K562 (cell line): Measurements from ENCODE around the gene SULT1C4. TPM values are rescaled to one million over a fixed set of nuclear protein-coding genes. Genes with fewer than 3 reads are reported as not detected.

ENCODE experiments used
- ATAC-seq: fragments of 200-7000 bp; cut with Tn5 transposase; 3 replicates; pipeline ENCODE4 v1.9.1; 2020; ENCODE audit warnings: moderate library complexity
- BruUV-seq: library from RNA; stranded (reverse); fragments of 400-500 nt; replicated peaks from 2 replicates; lab custom pipeline; 2021; lab: Mats Ljungman, UMichigan
- CTCF ChIA-PET: fragments of 300-600 bp; formaldehyde crosslinking; extraction: SDS; loops from one replicate; lab custom pipeline; 2021; ENCODE audit warnings: low intra/inter-chr PET ratio; lab: Yijun Ruan, JAX
- POLR2A ChIA-PET: fragments of 300-600, 350-650 bp; sonication (Branson Sonifier 250); formaldehyde crosslinking; extraction: SDS; loops from one replicate; lab custom pipeline; 2021; ENCODE audit warnings: antibody characterized with exemption, inconsistent platforms; lab: Yijun Ruan, JAX
- DNase-seq, 4 experiments: peaks; one replicate each; pipeline versions ENCODE4 v3.0.0 to v3.0.0-alpha.2; 2011 to 2018; ENCODE audit warnings: low spot score in 3 of 4, mixed read lengths in 3 of 4; ENCODE audit errors: extremely low read depth in 1 of 4
- FAIRE-seq: peaks from 2 replicates; lab custom pipeline; 2011; peaks lifted over from hg19 to GRCh38; lab: Jason Lieb, UNC
- H2AFZ ChIP-seq: 2 replicates; pipeline ENCODE4 v1.6.0; 2011; ENCODE audit warnings: low read depth, low read length, control low read depth, inconsistent platforms
- H3K27ac ChIP-seq: fragments of 200-600 bp; 3 replicates; pipeline ENCODE4 v1.8.0; 2011; ENCODE audit warnings: low read depth, mild to moderate bottlenecking, control low read depth, inconsistent platforms, low read length, moderate library complexity, mixed read lengths; ENCODE audit errors: extremely low read depth
- H3K27me3 ChIP-seq, 2 experiments: fragments of 300-600 bp in 1 of 2; 2 replicates in 1 of 2; 3 replicates in 1 of 2; pipeline versions ENCODE4 v1.6.0 to v1.8.0; 2011; ENCODE audit warnings: inconsistent platforms in 2 of 2, low read length in 2 of 2, mild to moderate bottlenecking in 1 of 2, mixed read lengths in 1 of 2, moderate library complexity in 1 of 2; ENCODE audit not compliant: control insufficient read depth in 2 of 2, insufficient read depth in 2 of 2
- H3K36me3 ChIP-seq: fragments of 300-600 bp; 3 replicates; pipeline ENCODE4 v1.8.0; 2011; ENCODE audit warnings: mild to moderate bottlenecking, low read length, inconsistent platforms; ENCODE audit not compliant: control insufficient read depth, insufficient read depth
- H3K4me1 ChIP-seq, 2 experiments: fragments of 200-600 bp in 1 of 2; replicated peaks in 1 of 2; 2 replicates in 1 of 2; 3 replicates in 1 of 2; pipeline versions ENCODE4 v1.5.1 to v1.8.0; 2011; ENCODE audit warnings: inconsistent platforms in 2 of 2, low read length in 2 of 2, mild to moderate bottlenecking in 1 of 2, mixed read lengths in 1 of 2, moderate library complexity in 1 of 2; ENCODE audit not compliant: control insufficient read depth in 2 of 2, insufficient read depth in 2 of 2
- H3K4me2 ChIP-seq: 2 replicates; pipeline ENCODE4 v1.6.1; 2011; ENCODE audit warnings: low read length, control low read depth, inconsistent platforms, mixed read lengths; ENCODE audit not compliant: insufficient read depth
- H3K4me3 ChIP-seq: fragments of 200-600 bp; sonication (generic), shearing (Covaris generic); 2 replicates; pipeline ENCODE4 v1.5.1; 2016; ENCODE audit warnings: control low read depth, inconsistent platforms
- H3K79me2 ChIP-seq: fragments of 200-600 bp; 3 replicates; pipeline ENCODE4 v1.8.0; 2011; ENCODE audit warnings: low read length, inconsistent platforms; ENCODE audit not compliant: control insufficient read depth, insufficient read depth
- H3K9ac ChIP-seq, 2 experiments: 2 replicates each; pipeline versions ENCODE4 v1.6.0 to v1.6.1; 2011; ENCODE audit warnings: low read depth in 2 of 2, low read length in 2 of 2, control low read depth in 1 of 2, inconsistent platforms in 1 of 2, mild to moderate bottlenecking in 1 of 2, mixed read lengths in 1 of 2; ENCODE audit not compliant: insufficient read depth in 1 of 2
- H3K9me1 ChIP-seq: one replicate; pipeline ENCODE4 v1.6.0; 2011; ENCODE audit warnings: inconsistent platforms, mild to moderate bottlenecking, low read length, moderate library complexity; ENCODE audit not compliant: control insufficient read depth, insufficient read depth
- H3K9me3 ChIP-seq: replicated peaks from 2 replicates; pipeline ENCODE4 v1.5.1; 2011; ENCODE audit warnings: low read depth, low read length, inconsistent platforms; ENCODE audit not compliant: control insufficient read depth, insufficient read depth
- H4K20me1 ChIP-seq: replicated peaks from 2 replicates; pipeline ENCODE4 v1.6.1; 2011; ENCODE audit warnings: low read length, inconsistent platforms, mixed read lengths; ENCODE audit not compliant: control insufficient read depth, insufficient read depth
- CTCF ChIP-seq, 3 experiments: IDR thresholded peaks in 2 of 3; conservative IDR thresholded peaks in 1 of 3; 2 replicates each; pipeline ENCODE4 v1.5.1; 2011 to 2012; ENCODE audit warnings: low read length in 3 of 3, mild to moderate bottlenecking in 3 of 3, control low read depth in 2 of 3, improper control_type of control experiment in 1 of 3, inconsistent platforms in 1 of 3, low read depth in 1 of 3, mixed read lengths in 1 of 3, moderate library complexity in 1 of 3; ENCODE audit not compliant: insufficient read depth in 2 of 3
- YY1 ChIP-seq, 3 experiments: IDR thresholded peaks; 2 replicates each; pipeline ENCODE4 v1.6.1; 2011; ENCODE audit warnings: low read length in 2 of 3, mild to moderate bottlenecking in 2 of 3, moderate library complexity in 2 of 3, borderline replicate concordance in 1 of 3, control low read depth in 1 of 3, low read depth in 1 of 3; ENCODE audit not compliant: insufficient read depth in 3 of 3, insufficient replicate concordance in 2 of 3, control insufficient read depth in 1 of 3, insufficient read length in 1 of 3; ENCODE audit errors: extremely low read depth in 1 of 3
- ZC3H11A ChIP-seq: IDR thresholded peaks from 2 replicates; pipeline ENCODE4 v1.6.1; 2012; ENCODE audit warnings: low read depth, low read length, improper control_type of control experiment
- WGBS: fragments of 100-300 bp; shearing (Covaris generic); methylation state at CpG from one replicate; pipeline ENCODE4 v1.1.6; 2016; ENCODE audit warnings: low coverage, mixed read lengths; ENCODE audit not compliant: insufficient coverage; ENCODE audit errors: missing lambda C conversion rate; 5-methylcytosine and 5-hydroxymethylcytosine counted together
- in situ Hi-C: fragments of 300-500 bp; cut with MboI; formaldehyde crosslinking; loops from 4 replicates; pipeline ENCODE4 v1.15.0; 2018; ENCODE audit warnings: inconsistent platforms, mixed read lengths
- intact Hi-C: fragments of 100-400 bp; cut with micrococcal nuclease; formaldehyde crosslinking; loops from 2 replicates; pipeline ENCODE4 v1.14.2; 2022
- polyA plus RNA-seq, 8 experiments: library from polyadenylated mRNA; depleted of rRNA in 4 of 8; stranded (reverse) in 5 of 8; unstranded in 3 of 8; fragments of >200 nt; fragmentation: Nextera tagmentation in 2 of 8; fragmentation: Illumina TruSeq in 1 of 8; extraction: Ambion mirVana in 2 of 8; extraction: Trizol in 1 of 8; gene quantifications; 2 replicates each; pipeline versions ENCODE4 v1.2.1 to v1.2.3, GENCODE V29; 2011 to 2014; ENCODE audit warnings: inconsistent platforms in 1 of 8, missing spikeins in 1 of 8
- total RNA-seq, 7 experiments: library from RNA; depleted of rRNA in 6 of 7; stranded (reverse); fragments of >200 nt in 6 of 7; fragmentation: Illumina TruSeq in 2 of 7; extraction: Trizol in 2 of 7; gene quantifications; 2 replicates each; pipeline versions ENCODE4 v1.2.1 to v1.2.3, GENCODE V29; 2011 to 2021; ENCODE audit warnings: low replicate concordance in 1 of 7

Gene SULT1C4
- total and polyA plus RNA-seq, 9 of the 15 experiments (the other 6 are each of a cell fraction or from before 2014, with no cell fraction given), result 0.04 to 0.14 (median 0.09) TPM; not detected in 5

- DNase-seq, result no peak
- no peak overlapping the region for H3K4me3 ChIP-seq
- no peaks in the 10 kb centered on the region for H3K36me3 ChIP-seq
- no peaks in the 10 kb centered on the region for H3K79me2 ChIP-seq
- WGBS, result 4% methylated on average over 2 of the region's 2 CpGs
- TF ChIP-seq ZC3H11A, result no peak
- TF ChIP-seq YY1 (IDR thresholded peaks at IDR 0.05; ENCODE audit: borderline replicate concordance in 1 of 3, control insufficient read depth in 1 of 3, extremely low read depth in 1 of 3, insufficient read depth in 3 of 3, insufficient read length in 1 of 3, insufficient replicate concordance in 2 of 3, low read depth in 1 of 3, low read length in 2 of 3), result peak in 1 of 3 experiments; percentile 34
- TF ChIP-seq CTCF (IDR thresholded peaks at IDR 0.05 in 2 of 3, conservative IDR thresholded peaks at IDR 0.05 in 1 of 3; ENCODE audit: insufficient read depth in 2 of 3, low read depth in 1 of 3, low read length in 3 of 3), result peak in 1 of 3 experiments; percentile 20; a peak in 1 of 6 replicates
- no peaks in the 10 kb centered on the region for H3K4me1 ChIP-seq
- FAIRE-seq, result no peak
- H3K27ac ChIP-seq, result no peak overlapping the region
- H4K20me1 ChIP-seq, result no peaks in the 10 kb centered on the region
- H3K9me1 ChIP-seq, result no peaks in the 10 kb centered on the region
- in situ Hi-C loops (no loop called here), intact Hi-C loops (no loop called here)
- H3K27me3 ChIP-seq, result no peaks in the 10 kb centered on the region; a peak in 1 of 5 replicates
- BruUV-seq, result no TSS peak
- H2AFZ ChIP-seq, result no peak overlapping the region
- H3K9me3 ChIP-seq, result peaks cover 5% of the 10 kb centered on the region; the same call in 1 of the 2 replicates
- ChIA-PET CTCF (no interaction called here), POLR2A (no interaction called here)
- H3K4me2 ChIP-seq, result no peak overlapping the region
- no peak overlapping the region for H3K9ac ChIP-seq
- ATAC-seq, result peak; percentile 58; the same call in 2 of the 3 replicates
Observed at GRCh38 chr2:108369153-108369552, 8.6 kb upstream of the SULT1C4 start.
